Progenitor cell of endocrine pancreas (in vitro differentiated cells): Measurements from ENCODE around the gene SORL1. TPM values are rescaled to one million over a fixed set of nuclear protein-coding genes. Genes with fewer than 3 reads are reported as not detected.

Experiments used
- DNase-seq: peaks from one replicate; pipeline ENCODE4 v3.0.0; 2021; ENCODE audit warnings: low spot score; ENCODE audit not compliant: unreplicated experiment
- H3K27ac Mint-ChIP-seq: 2 replicates; pipeline ENCODE4 v1.8.0; 2021; ENCODE audit warnings: mild to moderate bottlenecking, moderate library complexity, mixed read lengths
- H3K27me3 Mint-ChIP-seq: 2 replicates; pipeline ENCODE4 v1.8.0; 2021; ENCODE audit warnings: mixed read lengths
- H3K36me3 Mint-ChIP-seq: 2 replicates; pipeline ENCODE4 v1.8.0; 2022; ENCODE audit warnings: mixed read lengths; ENCODE audit not compliant: insufficient read depth
- H3K4me1 Mint-ChIP-seq: 2 replicates; pipeline ENCODE4 v1.8.0; 2021; ENCODE audit warnings: low read depth, mixed read lengths
- H3K4me3 Mint-ChIP-seq: 2 replicates; pipeline ENCODE4 v1.8.0; 2021; ENCODE audit warnings: low read depth, mild to moderate bottlenecking, moderate library complexity, mixed read lengths
- H3K9me3 Mint-ChIP-seq: 2 replicates; pipeline ENCODE4 v1.8.0; 2021; ENCODE audit warnings: low read depth, mixed read lengths
- total RNA-seq: library from RNA; stranded (reverse); gene quantifications from 2 replicates; pipeline ENCODE4 v1.2.1, GENCODE V29; 2021
- TF ChIP-seq, protein P1 (sequence below): fragments of 200-600 bp; sonication (generic); IDR thresholded peaks from one replicate; pipeline ENCODE4 v1.5.0; 2021; ENCODE audit warnings: antibody characterized with exemption, mild to moderate bottlenecking; ENCODE audit not compliant: unreplicated experiment

SORL1 gene
- total RNA-seq, 1 donor from 2014 or later = 31.8 TPM

DNA sequence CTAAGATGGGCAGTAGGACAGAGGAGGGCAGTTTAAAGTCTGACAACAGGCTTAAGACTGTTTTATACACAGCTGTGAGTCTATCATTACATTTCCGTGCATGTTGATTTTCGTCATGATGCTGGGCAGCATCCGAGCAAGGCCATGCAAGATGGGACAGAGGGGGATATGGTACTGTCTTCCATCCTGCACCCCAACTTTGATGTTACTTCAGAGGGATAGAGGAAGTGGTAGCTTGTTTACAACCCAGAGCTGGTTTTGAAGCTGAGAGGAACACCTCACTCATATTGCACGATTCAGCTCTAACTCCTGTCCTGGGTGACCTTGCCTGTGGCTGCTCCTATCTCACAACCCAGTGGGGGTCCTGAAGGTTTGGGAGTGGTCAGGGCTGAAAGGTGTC is 3.0 kb upstream of the SORL1 start:
- no peak for DNase-seq
- TF ChIP-seq, protein P1, sequence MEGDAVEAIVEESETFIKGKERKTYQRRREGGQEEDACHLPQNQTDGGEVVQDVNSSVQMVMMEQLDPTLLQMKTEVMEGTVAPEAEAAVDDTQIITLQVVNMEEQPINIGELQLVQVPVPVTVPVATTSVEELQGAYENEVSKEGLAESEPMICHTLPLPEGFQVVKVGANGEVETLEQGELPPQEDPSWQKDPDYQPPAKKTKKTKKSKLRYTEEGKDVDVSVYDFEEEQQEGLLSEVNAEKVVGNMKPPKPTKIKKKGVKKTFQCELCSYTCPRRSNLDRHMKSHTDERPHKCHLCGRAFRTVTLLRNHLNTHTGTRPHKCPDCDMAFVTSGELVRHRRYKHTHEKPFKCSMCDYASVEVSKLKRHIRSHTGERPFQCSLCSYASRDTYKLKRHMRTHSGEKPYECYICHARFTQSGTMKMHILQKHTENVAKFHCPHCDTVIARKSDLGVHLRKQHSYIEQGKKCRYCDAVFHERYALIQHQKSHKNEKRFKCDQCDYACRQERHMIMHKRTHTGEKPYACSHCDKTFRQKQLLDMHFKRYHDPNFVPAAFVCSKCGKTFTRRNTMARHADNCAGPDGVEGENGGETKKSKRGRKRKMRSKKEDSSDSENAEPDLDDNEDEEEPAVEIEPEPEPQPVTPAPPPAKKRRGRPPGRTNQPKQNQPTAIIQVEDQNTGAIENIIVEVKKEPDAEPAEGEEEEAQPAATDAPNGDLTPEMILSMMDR = no peak
- H3K27me3 Mint-ChIP-seq = peaks cover 5% of the 10 kb centered on the region
- H3K4me1 Mint-ChIP-seq = peaks cover 23% of the 10 kb centered on the region
- H3K36me3 Mint-ChIP-seq = no peaks in the 10 kb centered on the region
- H3K4me3 Mint-ChIP-seq = no peak overlapping the region
- no peak overlapping the region for H3K27ac Mint-ChIP-seq
- no peaks in the 10 kb centered on the region for H3K9me3 Mint-ChIP-seq

DNA sequence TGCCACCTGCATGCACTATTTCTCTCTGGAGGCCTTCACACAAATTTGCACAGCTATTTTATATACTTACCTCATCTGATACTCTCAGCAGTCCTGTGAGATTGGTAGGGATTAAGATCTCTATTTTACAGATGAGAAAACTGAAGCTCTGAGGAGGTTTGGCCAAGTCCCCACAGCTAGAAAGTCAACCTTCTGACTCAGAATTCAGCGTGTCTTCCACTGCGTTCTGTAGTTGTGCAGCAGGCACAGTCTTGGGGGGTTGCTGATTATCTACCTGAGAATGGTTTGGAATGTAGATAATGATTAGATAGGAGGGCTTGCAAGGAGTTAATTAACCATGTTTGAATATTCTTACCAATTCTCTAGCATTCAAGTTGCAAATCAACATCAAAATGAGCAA is 2.5 kb upstream of the SORL1 start:
- Mint-ChIP-seq H3K27ac (no peak overlapping the region), H3K4me3 (no peak overlapping the region), H3K36me3 (no peaks in the 10 kb centered on the region), H3K27me3 (peaks cover 10% of the 10 kb centered on the region), H3K4me1 (peaks cover 24% of the 10 kb centered on the region), H3K9me3 (no peaks in the 10 kb centered on the region)
- DNase-seq = no peak
- TF ChIP-seq, protein P1 = no peak

DNA sequence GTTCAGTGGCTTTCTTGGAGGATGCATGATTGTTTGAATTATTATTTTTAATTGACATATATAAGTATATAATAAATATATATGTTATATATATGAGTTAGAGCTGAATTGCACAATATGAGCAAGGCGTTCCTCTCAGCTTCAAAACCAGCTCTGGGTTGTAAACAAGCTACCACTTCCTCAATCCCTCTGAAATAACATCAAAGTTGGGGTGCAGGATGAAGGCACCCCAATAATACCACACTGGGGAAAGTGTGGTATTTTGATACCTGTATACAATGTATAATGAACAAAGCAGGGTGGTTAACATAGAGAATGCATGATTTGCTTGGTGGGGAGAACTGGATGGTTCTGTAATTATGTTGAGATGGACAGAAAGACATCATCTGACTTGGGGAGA is 1.7 kb upstream of the SORL1 start:
- TF ChIP-seq, protein P1 = no peak

DNA sequence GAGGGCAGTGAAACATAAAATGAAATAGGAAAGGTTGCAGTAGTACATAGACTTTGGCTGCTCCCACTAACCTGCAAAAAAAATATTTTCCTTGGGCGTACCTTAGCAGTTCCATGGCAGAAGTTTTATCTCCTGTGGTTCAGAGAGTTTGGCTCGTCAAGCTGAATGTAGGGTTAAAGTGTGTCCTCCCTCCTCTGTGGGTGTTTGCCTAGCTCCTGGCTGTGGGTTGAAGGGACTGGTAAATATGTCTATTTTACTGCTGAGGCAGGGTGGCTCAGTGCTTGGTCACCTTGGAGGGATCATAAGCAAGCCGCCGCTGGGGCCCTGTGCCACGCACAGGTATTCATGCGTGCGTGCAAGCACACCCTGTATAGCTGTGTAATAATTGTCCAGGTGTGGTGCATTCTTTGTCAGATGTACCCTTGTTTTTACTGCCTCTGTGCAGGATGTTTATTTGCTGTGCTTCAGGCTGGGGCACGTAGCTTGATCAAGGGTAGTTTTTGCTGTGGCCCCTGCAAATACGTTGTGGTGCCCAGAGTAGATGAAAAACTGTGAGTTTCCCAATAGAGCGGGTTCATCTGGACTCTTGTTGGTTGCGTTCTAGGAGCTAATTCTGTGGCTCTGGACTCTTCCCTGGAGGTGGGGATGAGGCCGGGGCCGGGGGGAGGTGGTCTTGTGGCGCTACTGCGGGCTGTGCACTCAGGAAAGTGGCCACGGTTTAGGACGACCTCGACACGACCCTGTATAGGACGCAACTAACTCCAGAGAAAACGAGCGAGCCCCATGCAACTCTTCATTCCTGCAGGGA is 732 bp upstream of the SORL1 start:
- no peak for DNase-seq
- peaks cover 18% of the 10 kb centered on the region for H3K27me3 Mint-ChIP-seq
- H3K36me3 Mint-ChIP-seq = no peaks in the 10 kb centered on the region
- peaks cover 20% of the 10 kb centered on the region for H3K4me1 Mint-ChIP-seq
- H3K4me3 Mint-ChIP-seq = peak overlapping the region; percentile 95
- peak overlapping the region; percentile 63 for H3K27ac Mint-ChIP-seq
- TF ChIP-seq, protein P1 = no peak
- H3K9me3 Mint-ChIP-seq = no peaks in the 10 kb centered on the region

More for the DNA sequence above, 1.7 kb upstream of the SORL1 start:
- Mint-ChIP-seq H3K4me1 (peaks cover 26% of the 10 kb centered on the region), H3K4me3 (peak overlapping the region; percentile 95), H3K36me3 (no peaks in the 10 kb centered on the region), H3K27me3 (peaks cover 14% of the 10 kb centered on the region), H3K9me3 (no peaks in the 10 kb centered on the region), H3K27ac (no peak overlapping the region)
- DNase-seq = no peak

DNA sequence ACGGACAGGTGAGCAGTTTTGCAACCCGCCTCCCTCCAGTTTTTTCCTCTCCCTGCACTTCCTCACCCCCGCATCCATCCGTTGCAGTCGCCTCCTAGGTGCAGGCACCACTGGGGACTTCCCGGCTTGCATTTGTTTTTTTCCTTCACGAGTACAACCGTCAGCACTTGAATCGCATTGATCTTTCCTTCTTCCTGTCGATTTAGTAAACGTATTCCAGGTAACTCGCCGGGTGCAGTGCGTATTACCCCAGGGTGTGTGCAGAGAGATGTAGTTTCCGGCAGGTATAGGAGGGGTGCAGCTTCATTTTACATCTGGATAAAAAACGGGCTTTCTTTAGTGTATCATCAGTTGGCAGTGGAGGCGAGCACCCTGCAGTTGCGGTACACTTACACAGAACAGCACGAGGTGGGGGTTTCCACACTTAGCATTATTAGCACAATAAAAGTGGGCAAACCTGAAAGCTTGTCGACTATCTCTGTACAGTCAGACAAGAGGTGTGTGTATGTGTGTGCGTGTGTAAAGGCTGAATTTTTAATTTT is 566 bp downstream of the SORL1 start, which contains the start of gene SORL1-AS1:
Gene SORL1-AS1, minus strand, starts transcription at position 359 of the 542 bp plus-strand sequence.
- TF ChIP-seq, protein P1 = no peak
- no peaks in the 10 kb centered on the region for H3K9me3 Mint-ChIP-seq
- peak within 1 kb of the TSS; percentile 95 for H3K4me3 Mint-ChIP-seq
- peaks cover 22% of the 10 kb centered on the region for H3K27me3 Mint-ChIP-seq
- peaks cover 18% of the 10 kb centered on the region for H3K4me1 Mint-ChIP-seq
- H3K27ac Mint-ChIP-seq = peak within 1 kb of the TSS; percentile 95
- H3K36me3 Mint-ChIP-seq = no peaks in the 10 kb centered on the region
- no peak for DNase-seq
